Epidermal melanocyte (primary cell): ENCODE results near the gene ARID3A.

Experiments used
- DNase-seq: peaks from one replicate; pipeline ENCODE4 v3.0.0; 2011; ENCODE audit warnings: low spot score; ENCODE audit not compliant: insufficient read length

ARID3A gene

DNA sequence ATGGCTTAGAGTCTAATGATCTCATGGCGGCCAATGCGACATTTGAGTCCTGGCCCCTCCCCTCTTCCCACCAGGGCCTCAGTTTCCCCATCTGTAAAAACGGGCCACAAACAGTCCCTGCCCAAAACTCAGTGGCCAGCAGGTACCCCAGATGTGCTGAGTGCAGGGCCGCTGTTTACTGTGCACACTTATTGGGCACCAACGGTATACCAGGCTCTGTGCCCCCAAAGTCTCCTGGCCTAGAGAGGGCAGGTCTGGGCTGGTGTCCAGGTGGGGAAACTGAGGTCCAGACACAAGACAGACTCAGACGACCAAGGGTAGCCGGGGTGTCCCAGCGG lies 34.7 kb downstream of the ARID3A start:
- DNase-seq = no peak

DNA sequence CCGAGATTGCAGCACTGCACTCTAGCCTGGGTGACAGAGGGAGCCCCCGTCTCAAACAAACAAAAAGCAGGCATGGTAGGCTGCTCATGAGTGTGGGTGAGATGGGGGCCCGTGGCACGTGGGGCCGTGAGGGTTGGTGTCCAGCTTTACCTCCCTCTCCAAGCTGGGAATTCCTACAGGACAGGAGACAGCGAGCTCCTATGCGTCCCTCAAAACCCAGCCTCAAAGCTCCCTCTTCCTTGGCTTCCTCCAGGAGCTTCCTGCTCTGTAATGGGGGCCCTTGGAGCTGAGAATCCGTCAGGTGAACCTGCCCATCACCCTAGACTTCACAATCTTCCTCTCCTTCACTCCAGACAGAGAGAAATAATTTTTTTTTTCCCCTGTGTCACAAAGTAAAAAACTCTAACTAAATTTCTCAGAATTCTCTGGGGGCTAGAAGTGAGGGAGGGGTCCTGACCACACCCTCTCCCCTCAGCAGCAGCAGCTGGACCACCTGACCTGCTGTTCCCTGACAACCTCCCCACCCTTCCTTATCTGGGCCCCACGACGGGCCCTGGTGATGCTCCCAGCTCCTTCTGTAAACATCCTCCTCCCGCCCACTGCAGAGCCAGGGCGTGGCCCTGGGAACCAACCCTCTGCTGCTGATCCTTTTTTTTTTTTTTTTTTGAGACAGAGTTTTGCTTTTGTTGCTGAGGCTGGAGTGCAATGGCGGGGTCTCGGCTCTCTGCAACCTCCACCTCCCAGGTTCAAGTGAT lies 36.2 kb downstream of the ARID3A start:
- no peak for DNase-seq

GRCh38 chr19:962683-963400 lies 37.0 kb downstream of the ARID3A start:
- no peak for DNase-seq

GRCh38 chr19:963486-963951 lies 37.7 kb downstream of the ARID3A start:
- DNase-seq = no peak

DNA sequence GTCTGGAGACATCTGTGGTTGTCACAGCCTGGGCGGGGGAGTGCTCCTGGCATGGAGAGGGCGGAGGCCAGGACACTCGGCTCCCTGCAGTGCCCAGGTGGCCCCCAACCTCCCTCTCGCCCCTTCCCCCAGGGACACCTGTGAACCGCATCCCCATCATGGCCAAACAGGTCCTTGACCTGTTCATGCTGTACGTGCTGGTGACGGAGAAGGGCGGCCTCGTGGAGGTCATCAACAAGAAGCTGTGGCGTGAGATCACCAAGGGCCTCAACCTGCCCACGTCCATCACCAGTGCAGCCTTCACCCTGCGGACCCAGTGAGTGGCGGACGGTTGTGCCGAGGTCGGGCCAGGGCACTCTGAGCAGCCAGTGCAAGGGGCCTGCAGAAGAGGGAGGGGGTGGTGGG lies 38.3 kb downstream of the ARID3A start:
- DNase-seq = no peak

DNA sequence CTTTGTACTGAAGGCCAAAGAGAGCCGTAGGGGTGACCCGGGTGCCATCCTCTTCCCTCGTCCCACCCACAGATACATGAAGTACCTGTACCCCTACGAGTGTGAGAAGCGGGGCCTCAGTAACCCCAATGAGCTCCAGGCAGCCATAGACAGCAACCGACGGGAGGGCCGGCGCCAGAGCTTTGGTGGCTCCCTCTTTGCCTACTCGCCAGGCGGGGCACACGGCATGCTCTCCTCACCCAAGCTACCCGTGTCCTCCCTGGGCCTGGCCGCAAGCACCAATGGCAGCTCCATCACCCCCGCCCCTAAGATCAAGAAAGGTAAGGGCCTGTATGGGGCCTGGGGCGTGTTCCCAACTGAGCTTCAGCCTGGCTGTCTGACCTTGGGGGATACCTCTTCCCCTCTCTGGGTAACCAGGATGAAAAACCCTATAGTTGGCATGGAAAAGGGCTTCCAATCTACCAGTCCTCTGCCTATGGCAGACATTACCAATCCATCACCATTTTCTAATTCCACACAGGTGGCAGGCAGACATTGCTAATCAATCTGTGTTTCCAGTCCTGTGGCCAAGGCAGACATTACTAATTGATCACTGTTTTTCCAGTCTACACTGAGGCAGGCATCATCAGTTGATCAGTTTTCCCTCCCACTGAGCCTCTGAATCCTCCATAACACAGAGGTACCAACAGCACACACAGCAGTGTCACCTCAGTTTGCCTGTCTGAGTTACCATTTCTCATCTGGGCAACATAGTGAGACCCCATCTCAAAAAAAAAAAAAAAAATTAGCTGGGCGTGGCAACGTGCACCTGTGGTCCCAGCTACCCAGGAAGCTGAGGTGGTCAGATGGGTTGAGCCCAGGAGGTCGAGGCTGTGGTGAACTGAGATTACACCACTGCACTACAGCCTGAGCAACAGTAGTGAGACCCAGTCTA lies 39.2 kb downstream of the ARID3A start:
- DNase-seq = no peak

DNA sequence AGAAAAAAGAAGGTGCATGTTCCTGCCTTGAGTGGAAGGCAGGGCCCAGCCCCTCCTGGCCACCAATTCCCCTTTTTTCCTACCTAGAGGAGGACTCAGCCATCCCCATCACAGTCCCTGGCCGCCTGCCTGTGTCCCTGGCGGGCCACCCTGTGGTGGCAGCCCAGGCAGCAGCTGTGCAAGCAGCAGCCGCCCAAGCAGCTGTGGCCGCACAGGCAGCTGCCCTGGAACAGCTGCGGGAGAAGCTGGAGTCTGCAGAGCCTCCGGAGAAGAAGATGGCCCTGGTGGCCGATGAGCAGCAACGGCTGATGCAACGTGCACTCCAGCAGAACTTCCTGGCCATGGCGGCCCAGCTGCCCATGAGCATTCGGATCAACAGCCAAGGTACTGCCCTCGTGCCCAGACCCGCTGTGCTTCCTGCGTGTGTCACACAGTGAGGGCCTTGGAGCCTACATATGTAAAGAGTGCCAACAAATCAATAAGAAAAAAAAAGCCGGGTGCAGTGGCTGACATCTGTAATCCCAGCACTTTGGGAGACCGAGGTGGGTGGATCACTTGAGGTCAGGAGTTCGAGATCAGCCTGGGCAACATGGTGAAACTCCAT lies 40.8 kb downstream of the ARID3A start:
- DNase-seq = no peak

DNA sequence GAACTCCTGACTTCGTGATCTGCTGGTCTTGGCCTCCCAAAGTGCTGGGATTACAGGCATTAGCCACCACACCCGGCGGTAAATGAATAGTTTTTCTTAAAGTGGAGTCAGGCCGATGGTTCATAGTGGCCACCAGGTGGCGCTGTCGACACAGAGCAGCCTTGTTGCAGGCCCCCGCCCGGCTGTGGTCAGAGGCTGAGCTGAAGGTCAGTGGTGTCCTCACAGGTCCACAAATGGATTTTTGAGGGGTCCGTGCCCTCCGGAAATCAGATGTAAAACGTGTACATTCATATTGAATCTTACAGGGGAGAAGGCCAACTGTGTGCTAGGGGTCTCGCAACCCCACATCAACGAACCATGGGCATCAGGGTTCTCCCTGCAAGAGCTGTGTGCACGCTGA lies 44.9 kb downstream of the ARID3A start:
- DNase-seq = no peak

DNA sequence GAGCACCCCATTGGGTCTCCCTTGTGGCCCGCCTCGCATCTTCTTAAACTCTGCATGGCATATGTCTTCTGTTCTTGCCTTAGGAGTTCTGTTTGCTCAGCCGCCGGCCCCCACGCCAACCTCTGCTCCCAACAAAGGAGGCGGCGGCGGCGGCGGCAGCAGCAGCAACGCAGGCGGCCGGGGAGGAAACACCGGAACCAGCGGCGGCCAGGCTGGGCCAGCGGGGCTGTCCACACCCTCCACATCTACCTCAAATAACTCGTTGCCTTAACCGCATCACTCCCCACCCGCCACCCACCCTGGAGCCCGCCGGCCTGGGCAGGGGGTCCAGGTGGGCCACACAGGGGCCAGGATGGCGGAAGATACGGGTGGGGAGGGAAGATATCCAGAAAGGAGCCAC lies 46.0 kb downstream of the ARID3A start:
- DNase-seq = no peak

- no peak for DNase-seq
These were observed 46.4 kb downstream of the ARID3A start for GRCh38 chr19:972281-972680.

DNA sequence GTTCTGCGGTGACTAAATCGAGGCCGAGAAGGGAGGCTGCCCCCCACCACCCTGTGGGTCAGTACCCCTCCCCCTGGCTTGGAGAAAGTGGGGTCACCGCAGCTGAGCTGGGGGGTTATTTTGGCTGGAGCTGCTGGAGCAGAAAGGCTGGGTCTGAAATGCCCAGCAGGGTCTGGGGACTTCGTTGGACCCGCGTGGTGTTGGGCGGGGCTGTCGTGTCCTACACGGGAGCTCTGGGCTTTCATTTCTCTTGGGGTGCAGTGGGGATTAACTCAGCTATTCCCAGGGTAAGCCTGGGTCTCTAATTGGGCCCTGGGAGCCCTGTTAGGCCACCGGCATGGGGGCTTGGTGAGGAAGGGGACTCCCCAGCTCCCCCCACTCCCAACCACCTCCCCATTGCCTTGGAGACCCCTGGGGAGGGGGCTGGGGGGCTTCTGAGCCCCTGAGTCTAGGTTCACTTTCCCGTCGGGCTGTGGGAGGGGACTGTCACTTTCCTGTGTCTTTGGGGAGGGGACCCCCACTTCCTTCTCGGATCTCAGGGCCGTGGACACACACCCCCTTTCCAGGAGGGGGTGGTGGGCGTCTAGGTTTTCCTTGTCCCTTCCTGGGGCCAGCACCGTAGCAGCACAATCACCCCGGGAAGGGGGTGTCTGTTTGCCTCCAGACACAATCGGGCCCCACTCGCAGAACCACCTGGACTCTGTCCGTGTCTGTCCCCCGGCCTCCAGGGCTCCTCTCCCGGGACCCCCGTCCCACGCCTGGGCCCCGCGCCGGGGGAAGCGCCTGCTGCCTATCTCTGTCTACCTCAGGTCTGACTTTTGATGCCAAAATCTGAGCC lies 48.1 kb downstream of the ARID3A start:
- no peak for DNase-seq

DNA sequence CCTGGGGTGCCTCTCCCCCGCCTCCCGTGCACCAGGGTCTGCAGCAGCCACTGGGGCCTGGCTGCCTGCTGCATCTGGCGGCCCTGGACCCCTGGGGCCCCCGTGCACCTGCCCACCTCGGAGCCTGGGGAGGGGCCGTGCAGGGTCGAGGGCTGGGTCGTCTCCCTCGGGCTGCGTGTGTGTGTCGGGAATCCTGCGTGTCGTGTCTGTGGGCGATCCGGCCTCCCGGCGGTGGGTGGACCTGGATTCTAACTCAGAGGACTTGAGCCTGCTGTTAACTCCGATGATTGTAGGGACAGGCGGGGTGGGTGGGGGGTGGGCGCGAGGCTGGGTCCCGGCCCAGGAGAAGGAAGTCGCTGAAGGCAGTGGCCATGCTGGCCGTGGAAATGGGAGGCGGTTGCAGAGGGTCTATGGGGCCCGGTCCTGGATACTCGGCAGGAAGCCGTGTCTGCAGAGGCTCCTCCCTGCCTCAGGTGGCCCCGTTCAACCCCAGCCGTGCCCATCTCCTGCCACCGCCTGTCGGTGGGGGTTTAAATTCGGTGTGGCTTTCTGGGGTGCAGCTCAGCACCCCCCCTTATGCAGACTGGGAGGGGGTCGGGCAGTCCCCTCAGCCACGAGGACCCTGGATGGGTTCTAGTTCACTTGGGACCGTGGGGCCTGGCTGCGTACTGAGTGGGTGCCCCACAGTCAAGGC lies 48.9 kb downstream of the ARID3A start:
- no peak for DNase-seq

- DNase-seq = no peak
These were observed 50.6 kb downstream of the ARID3A start for GRCh38 chr19:976476-976875.

GRCh38 chr19:977058-977464 lies 51.2 kb downstream of the ARID3A start:
- DNase-seq = no peak

- no peak for DNase-seq
These were observed 53.5 kb downstream of the ARID3A start for GRCh38 chr19:979318-979741.

- DNase-seq = no peak
These were observed 54.5 kb downstream of the ARID3A start for GRCh38 chr19:980133-980998.

GRCh38 chr19:982567-983170 lies 56.8 kb downstream of the ARID3A start:
- peak; percentile 99 for DNase-seq

- DNase-seq = peak; percentile 100
These were observed 58.5 kb downstream of the ARID3A start, which contains the start of gene WDR18 for GRCh38 chr19:984165-984967. Gene WDR18 (plus strand): TSS chr19:984345. CDS start chr19:984354, 9 bp downstream.
